ENCODE data around the gene MTHFR.
"Not testable (repeated sequence)": the region's sequence is repeated elsewhere in the genome, so short reads cannot be mapped to it uniquely, and the experiment has no call there.

MTHFR gene

DNA sequence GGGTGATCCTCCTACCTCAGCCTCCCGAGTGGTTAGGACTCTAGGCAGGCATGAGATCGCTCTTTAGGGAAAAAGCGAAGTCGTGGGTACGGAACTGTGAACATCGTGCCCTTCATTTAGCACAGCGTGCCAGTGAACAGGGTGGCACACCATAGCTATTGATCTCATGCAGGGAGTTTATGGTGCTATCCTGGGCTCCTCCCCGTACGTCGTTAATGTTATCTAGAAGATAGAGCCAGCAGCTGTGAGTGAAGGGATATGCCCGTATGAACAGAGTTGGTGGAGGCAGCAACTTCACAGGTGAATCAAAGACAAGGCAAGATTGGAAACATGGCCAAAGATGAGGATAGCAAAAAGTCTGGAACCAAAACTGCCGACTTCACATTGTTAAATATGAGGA lies 11.4 kb upstream of the MTHFR start:
- TF ChIP-seq, protein P1, sequence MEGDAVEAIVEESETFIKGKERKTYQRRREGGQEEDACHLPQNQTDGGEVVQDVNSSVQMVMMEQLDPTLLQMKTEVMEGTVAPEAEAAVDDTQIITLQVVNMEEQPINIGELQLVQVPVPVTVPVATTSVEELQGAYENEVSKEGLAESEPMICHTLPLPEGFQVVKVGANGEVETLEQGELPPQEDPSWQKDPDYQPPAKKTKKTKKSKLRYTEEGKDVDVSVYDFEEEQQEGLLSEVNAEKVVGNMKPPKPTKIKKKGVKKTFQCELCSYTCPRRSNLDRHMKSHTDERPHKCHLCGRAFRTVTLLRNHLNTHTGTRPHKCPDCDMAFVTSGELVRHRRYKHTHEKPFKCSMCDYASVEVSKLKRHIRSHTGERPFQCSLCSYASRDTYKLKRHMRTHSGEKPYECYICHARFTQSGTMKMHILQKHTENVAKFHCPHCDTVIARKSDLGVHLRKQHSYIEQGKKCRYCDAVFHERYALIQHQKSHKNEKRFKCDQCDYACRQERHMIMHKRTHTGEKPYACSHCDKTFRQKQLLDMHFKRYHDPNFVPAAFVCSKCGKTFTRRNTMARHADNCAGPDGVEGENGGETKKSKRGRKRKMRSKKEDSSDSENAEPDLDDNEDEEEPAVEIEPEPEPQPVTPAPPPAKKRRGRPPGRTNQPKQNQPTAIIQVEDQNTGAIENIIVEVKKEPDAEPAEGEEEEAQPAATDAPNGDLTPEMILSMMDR (IDR thresholded peaks at IDR 0.05; ENCODE audit: low read depth, low read length, missing control alignments), result no peak
- no peak for DNase-seq (ENCODE audit: extremely low read depth, low read depth)
- H3K4me3 ChIP-seq (replicated peaks; ENCODE audit: low read depth, low read length), result no peak overlapping the region

DNA sequence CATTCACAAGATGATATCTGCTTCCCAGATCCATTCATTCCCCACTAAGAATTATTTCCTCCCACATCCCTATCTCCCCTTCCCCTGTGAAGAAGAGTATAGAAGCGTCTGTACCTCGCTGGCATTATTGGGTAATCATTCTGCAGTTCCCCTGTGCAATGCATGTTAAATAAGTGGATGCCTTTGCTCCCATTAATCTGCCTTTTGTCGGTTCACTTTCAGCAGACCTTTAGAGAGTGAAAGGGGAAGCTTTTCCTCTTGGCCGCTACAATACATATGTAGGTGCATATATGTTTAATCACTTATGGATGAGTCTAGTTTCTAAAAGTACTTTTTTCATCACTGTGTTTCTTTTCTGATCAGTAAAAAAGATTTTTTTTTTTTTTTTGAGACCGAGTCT lies 7.3 kb upstream of the MTHFR start:
- TF ChIP-seq, protein P1 (IDR thresholded peaks at IDR 0.05; ENCODE audit: low read depth, low read length, missing control alignments), result no peak
- no peak for DNase-seq (ENCODE audit: extremely low read depth, low read depth)
- no peak overlapping the region for H3K4me3 ChIP-seq (replicated peaks; ENCODE audit: low read depth, low read length)

DNA sequence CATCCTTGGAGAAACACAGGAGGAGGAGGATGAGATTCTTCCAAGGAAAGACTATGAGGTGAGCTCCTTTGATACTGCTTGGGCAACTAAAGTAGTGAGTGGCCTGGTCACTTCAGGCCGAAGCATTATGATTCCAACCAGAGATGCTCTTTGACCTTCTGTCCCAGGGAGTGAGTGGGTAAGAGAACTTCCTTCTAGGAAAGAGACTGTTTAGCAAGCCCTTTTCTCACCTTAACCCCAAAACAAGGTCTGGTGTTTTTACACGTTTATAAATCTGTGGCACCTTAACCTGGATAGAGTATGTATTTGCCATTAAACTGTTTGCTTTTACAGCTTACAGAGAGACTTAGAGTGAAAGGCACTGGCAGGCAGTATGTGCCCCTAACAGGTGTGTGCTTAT lies 1.4 kb upstream of the MTHFR start:
- TF ChIP-seq, protein P1 (IDR thresholded peaks at IDR 0.05; ENCODE audit: low read depth, low read length, missing control alignments), result no peak
- DNase-seq (ENCODE audit: extremely low read depth, low read depth), result no peak

DNA sequence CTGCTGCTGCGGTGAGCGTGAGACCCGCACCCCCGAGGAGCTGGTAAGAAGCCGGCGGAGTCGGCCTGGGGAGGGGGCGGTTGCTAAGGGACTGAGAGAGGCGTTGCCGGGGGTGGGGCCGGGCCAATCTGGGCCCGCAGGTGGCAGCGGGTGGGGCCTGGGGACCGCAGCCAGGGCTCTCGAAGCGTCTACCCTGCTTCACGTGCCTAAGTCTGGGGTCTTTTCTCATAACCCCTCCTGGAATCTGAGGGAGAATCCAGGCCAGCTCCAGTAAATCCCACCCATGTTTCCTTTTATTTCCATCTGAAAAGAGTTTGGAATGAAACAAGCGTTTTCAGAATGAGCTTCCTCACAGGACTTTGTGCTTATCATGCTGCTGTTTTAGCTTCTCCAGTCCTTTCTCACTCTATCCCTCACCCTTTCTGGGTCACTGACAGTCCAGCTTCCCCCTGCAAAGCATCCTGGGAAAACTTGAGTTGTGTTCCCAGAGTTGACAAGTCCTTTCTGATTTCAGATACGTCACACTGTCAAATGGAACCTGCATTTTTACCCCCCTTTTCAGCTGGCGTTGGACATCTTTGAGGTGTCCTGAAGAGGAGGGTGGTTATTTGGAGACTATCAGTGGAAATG lies 658 bp upstream of the MTHFR start:
- TF ChIP-seq, protein P1 (IDR thresholded peaks at IDR 0.05; ENCODE audit: low read depth, low read length, missing control alignments), result no peak
- DNase-seq (ENCODE audit: extremely low read depth, low read depth), result no peak
- H3K4me3 ChIP-seq (replicated peaks; ENCODE audit: low read depth, low read length), result peak overlapping the region; percentile 84

More for the DNA sequence above, 1.4 kb upstream of the MTHFR start:
- H3K4me3 ChIP-seq (replicated peaks; ENCODE audit: low read depth, low read length), result peak overlapping the region; percentile 84

DNA sequence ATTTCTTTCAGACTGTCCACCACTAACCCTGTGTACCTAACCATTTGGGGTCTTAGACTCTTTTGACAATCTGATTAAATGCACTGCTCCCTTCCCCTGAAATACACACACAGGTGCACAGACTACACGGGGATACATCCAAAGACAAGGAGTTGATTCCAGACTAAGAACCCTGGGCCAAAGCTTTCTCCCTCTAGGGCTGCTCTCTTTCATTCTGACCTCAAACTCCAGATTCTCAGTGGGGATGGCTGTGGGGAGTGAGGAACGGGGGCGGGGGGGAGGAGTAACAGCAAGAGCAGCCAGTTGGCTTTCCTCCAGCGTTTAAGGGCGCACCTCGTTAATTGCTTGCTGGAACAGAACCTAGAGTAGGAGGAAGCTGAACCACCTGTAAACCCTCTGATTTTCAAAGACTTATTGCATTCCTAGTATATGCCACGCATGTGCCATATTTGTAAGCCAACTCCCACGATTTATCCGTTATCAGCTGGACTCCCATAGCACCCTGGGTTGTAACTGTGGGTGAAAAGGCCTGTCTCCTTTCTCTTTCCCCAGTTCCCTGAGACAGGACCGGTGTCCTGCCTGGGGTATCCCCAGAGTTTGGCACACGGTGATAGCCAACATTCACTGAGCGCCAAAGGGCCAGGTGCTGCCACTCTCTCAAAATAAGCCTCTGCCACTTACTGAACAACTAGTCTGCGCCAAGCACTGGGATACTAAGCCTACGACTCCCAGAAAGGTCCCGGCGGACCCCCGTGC lies 920 bp downstream of the MTHFR start:
- DNase-seq (ENCODE audit: extremely low read depth, low read depth), result peak; percentile 39
- peak overlapping the region; percentile 84 for H3K4me3 ChIP-seq (replicated peaks; ENCODE audit: low read depth, low read length)
- TF ChIP-seq, protein P1 (IDR thresholded peaks at IDR 0.05; ENCODE audit: low read depth, low read length, missing control alignments), result no peak

DNA sequence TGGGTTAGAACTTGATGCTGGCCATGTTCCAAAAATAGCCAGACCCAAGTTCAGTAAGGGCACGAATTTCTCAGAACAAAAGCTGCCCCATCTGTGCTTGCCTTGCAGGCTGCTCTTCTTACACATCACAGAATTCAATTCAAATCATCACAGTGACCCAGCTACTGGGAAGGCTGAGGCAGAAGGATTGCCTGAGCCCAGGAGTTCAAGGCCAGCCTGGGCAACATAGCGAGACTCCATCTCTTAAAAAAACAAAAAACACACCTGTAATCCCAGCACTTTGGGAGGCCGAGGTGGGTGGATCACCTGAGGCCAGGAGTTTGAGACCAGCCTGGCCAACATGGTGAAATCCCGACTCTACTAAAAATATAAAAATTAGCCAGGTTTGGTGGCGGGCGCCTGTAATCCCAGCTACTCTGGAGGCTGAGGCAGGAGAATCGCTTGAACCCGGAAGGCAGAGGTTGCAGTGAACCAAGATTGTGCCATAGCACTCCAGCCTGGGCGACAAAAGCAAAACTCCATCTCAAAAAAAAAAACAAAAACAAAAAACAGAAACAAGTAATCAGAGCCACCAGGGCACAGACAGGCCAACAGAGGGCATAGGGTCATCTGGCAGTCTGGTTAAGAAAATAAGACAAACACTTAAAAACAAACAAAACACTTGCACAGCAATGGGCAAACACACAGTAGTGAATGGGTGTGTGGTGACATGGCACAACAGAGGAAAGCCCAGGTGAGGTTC lies 1.7 kb downstream of the MTHFR start:
- H3K4me3 ChIP-seq (replicated peaks; ENCODE audit: low read depth, low read length), result peak overlapping the region; percentile 84; the same call in 1 of the 2 replicates
- not testable (repeated sequence) for DNase-seq (ENCODE audit: extremely low read depth, low read depth)

Measured in HFF-Myc (cell line).